Testis (tissue), 2 donors: ENCODE results near the gene SERPINA7.

ENCODE experiments used
- POLR2A ChIP-seq: fragments of 450-650 bp; IDR thresholded peaks from one replicate; pipeline ENCODE4 v1.6.1; 2017; ENCODE audit warnings: antibody characterized with exemption, mild to moderate bottlenecking, moderate library complexity
- TF ChIP-seq, protein P1 (sequence below), 3 experiments: fragments of 450-650 bp in 2 of 3; fragments of 200-600 bp in 1 of 3; sonication (generic) in 1 of 3; IDR thresholded peaks; one replicate each; pipeline ENCODE4 v1.5.1; 2016 to 2019; ENCODE audit warnings: antibody characterized with exemption in 3 of 3, mild to moderate bottlenecking in 2 of 3, moderate library complexity in 1 of 3

DNA sequence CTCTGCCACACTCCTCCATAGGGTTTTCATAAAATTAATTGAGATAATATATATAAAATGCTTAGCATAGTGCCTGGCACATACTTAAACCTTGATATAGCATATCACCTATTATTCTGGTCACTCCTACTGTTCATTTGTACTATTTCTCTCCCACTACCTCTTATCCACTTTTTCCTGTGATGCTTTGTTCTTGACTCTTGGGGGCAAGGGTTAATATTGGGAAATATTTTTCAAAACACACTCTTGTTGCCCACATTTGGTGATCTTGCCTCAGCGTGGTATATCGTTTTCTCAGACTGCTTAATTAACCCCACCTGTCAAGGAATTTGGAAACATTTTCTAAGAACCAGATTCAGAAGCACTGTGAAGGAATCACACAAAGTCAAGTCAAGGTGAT, 16.3 kb downstream of the SERPINA7 start:
- no peak for TF ChIP-seq POLR2A
- TF ChIP-seq, protein P1, sequence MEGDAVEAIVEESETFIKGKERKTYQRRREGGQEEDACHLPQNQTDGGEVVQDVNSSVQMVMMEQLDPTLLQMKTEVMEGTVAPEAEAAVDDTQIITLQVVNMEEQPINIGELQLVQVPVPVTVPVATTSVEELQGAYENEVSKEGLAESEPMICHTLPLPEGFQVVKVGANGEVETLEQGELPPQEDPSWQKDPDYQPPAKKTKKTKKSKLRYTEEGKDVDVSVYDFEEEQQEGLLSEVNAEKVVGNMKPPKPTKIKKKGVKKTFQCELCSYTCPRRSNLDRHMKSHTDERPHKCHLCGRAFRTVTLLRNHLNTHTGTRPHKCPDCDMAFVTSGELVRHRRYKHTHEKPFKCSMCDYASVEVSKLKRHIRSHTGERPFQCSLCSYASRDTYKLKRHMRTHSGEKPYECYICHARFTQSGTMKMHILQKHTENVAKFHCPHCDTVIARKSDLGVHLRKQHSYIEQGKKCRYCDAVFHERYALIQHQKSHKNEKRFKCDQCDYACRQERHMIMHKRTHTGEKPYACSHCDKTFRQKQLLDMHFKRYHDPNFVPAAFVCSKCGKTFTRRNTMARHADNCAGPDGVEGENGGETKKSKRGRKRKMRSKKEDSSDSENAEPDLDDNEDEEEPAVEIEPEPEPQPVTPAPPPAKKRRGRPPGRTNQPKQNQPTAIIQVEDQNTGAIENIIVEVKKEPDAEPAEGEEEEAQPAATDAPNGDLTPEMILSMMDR (IDR thresholded peaks at IDR 0.05): no peak
